KBM-7 (cell line): ENCODE measurements around the gene TRIM66.

Experiments used
- DNase-seq: peaks from one replicate; pipeline ENCODE4 v3.0.0-alpha.2; 2015
- in situ Hi-C: fragments of 300-500 bp; cut with MboI; formaldehyde crosslinking; loops from 2 replicates; pipeline ENCODE4 v1.14.3; 2020; ENCODE audit warnings: low sequenced_read_pairs, low pct_unique_long_range_greater_than_20kb, mixed read lengths

Gene TRIM66

GRCh38 chr11:8682303-8683114, at the start of gene TRIM66, which contains the start of gene RPL27A:
Gene TRIM66, minus strand, starts transcription at chr11:8682665. Its CDS starts 10,391 bp downstream, at chr11:8672274.
Gene RPL27A, plus strand, starts transcription at chr11:8682792. Its CDS starts 22 bp downstream, at chr11:8682814.
- in situ Hi-C loops: no loop called here
- DNase-seq: peak; percentile 96

- no peak for DNase-seq
These were observed 49.3 kb upstream of the TRIM66 start for GRCh38 chr11:8731647-8732323.

GRCh38 chr11:8730697-8731020, 48.2 kb upstream of the TRIM66 start:
- in situ Hi-C loops: no loop called here
- no peak for DNase-seq

More at GRCh38 chr11:8731647-8732323, 49.3 kb upstream of the TRIM66 start:
- in situ Hi-C loops: no loop called here

GRCh38 chr11:8729837-8730696, 47.6 kb upstream of the TRIM66 start:
- in situ Hi-C loops: no loop called here
- DNase-seq: no peak

- in situ Hi-C loops: no loop called here
- DNase-seq: no peak
These were observed 46.6 kb upstream of the TRIM66 start for GRCh38 chr11:8729067-8729466.

GRCh38 chr11:8728563-8728962, 46.1 kb upstream of the TRIM66 start:
- no peak for DNase-seq
- in situ Hi-C loops: no loop called here

GRCh38 chr11:8726395-8726794, 43.9 kb upstream of the TRIM66 start:
- in situ Hi-C loops: no loop called here
- DNase-seq: no peak

- no peak for DNase-seq
- in situ Hi-C loops: no loop called here
These were observed 42.2 kb upstream of the TRIM66 start for GRCh38 chr11:8724682-8725081.

GRCh38 chr11:8723711-8724110, 41.2 kb upstream of the TRIM66 start:
- in situ Hi-C loops: no loop called here
- DNase-seq: no peak

- in situ Hi-C loops: no loop called here
- no peak for DNase-seq
These were observed 40.3 kb upstream of the TRIM66 start for GRCh38 chr11:8722809-8723208.

- in situ Hi-C loops: no loop called here
These were observed 39.4 kb upstream of the TRIM66 start for GRCh38 chr11:8721609-8722500.

GRCh38 chr11:8720868-8721608, 38.6 kb upstream of the TRIM66 start:
- in situ Hi-C loops: no loop called here
- DNase-seq: no peak

More at GRCh38 chr11:8721609-8722500, 39.4 kb upstream of the TRIM66 start:
- no peak for DNase-seq

GRCh38 chr11:8720352-8720751, 37.9 kb upstream of the TRIM66 start:
- in situ Hi-C loops: no loop called here

GRCh38 chr11:8719721-8720120, 37.3 kb upstream of the TRIM66 start:
- no peak for DNase-seq
- in situ Hi-C loops: no loop called here

More at GRCh38 chr11:8720352-8720751, 37.9 kb upstream of the TRIM66 start:
- no peak for DNase-seq

GRCh38 chr11:8719211-8719649, 36.8 kb upstream of the TRIM66 start:
- DNase-seq: no peak

GRCh38 chr11:8717876-8718753, 35.6 kb upstream of the TRIM66 start:
- DNase-seq: no peak
- in situ Hi-C loops: no loop called here

More at GRCh38 chr11:8719211-8719649, 36.8 kb upstream of the TRIM66 start:
- in situ Hi-C loops: no loop called here

GRCh38 chr11:8717544-8717875, 35.0 kb upstream of the TRIM66 start:
- no peak for DNase-seq
- in situ Hi-C loops: no loop called here
